ENCODE data around the gene PROC.

DNA sequence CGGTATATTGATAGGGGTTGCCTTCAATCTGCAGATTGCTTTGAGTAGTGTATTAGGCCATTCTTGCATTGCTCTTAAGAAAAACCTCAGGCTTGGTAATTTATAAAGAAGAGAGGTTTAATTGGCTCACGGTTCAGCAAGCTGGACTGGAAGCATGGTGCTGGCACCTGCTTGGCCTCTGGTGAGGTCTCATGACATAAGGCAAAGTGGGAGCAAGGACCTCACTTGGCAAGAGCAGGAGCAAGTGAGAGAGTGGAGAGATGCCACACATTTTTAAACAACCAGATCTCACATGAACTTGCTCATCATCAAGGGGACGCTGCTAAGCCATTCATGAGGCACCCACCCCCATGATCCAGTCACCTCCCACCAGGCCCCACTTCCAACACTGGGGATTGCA lies 35.4 kb upstream of the PROC start:
- TF ChIP-seq, protein P1, sequence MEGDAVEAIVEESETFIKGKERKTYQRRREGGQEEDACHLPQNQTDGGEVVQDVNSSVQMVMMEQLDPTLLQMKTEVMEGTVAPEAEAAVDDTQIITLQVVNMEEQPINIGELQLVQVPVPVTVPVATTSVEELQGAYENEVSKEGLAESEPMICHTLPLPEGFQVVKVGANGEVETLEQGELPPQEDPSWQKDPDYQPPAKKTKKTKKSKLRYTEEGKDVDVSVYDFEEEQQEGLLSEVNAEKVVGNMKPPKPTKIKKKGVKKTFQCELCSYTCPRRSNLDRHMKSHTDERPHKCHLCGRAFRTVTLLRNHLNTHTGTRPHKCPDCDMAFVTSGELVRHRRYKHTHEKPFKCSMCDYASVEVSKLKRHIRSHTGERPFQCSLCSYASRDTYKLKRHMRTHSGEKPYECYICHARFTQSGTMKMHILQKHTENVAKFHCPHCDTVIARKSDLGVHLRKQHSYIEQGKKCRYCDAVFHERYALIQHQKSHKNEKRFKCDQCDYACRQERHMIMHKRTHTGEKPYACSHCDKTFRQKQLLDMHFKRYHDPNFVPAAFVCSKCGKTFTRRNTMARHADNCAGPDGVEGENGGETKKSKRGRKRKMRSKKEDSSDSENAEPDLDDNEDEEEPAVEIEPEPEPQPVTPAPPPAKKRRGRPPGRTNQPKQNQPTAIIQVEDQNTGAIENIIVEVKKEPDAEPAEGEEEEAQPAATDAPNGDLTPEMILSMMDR (IDR thresholded peaks at IDR 0.05): no peak
- no peak for TF ChIP-seq EP300 (IDR thresholded peaks at IDR 0.05)
- no peak for TF ChIP-seq POLR2A (IDR thresholded peaks at IDR 0.05)
